ENCODE results near the gene IRS2.

The IRS2 gene

GRCh38 chr13:109779074-109779473 is 7.3 kb downstream of the IRS2 start:
- H3K27me3 ChIP-seq (ENCODE audit: control insufficient read depth in 1 of 2, insufficient read depth in 2 of 2, low read length in 2 of 2) = no peaks in the 10 kb centered on the region
- peak overlapping the region; percentile 80 to 82 for H3K4me3 ChIP-seq (ENCODE audit: low read length in 2 of 2)
- peaks cover 0 to 2% of the 10 kb centered on the region in 2 donors for H3K36me3 ChIP-seq (ENCODE audit: control insufficient read depth in 2 of 2, insufficient read depth in 2 of 2, low read length in 2 of 2)
- H3K9ac ChIP-seq (ENCODE audit: low read length in 2 of 2) = no peak overlapping the region
- peaks cover 52% of the 10 kb centered on the region for H3K4me1 ChIP-seq (ENCODE audit: control insufficient read depth, insufficient read depth, low read length)
- H3K9me3 ChIP-seq (ENCODE audit: control insufficient read depth in 2 of 2, low read length in 2 of 2) = no peaks in the 10 kb centered on the region
- H3K27ac ChIP-seq (ENCODE audit: low read length) = no peak overlapping the region

GRCh38 chr13:109778102-109778542 is 8.3 kb downstream of the IRS2 start:
- Histone ChIP-seq H3K9me3 (ENCODE audit: control insufficient read depth in 2 of 2, low read length in 2 of 2) (no peaks in the 10 kb centered on the region), H3K4me1 (ENCODE audit: control insufficient read depth, insufficient read depth, low read length) (peaks cover 43% of the 10 kb centered on the region), H3K4me3 (ENCODE audit: low read length in 2 of 2) (peak overlapping the region; percentile 27 to 35), H3K27me3 (ENCODE audit: control insufficient read depth in 1 of 2, insufficient read depth in 2 of 2, low read length in 2 of 2) (no peaks in the 10 kb centered on the region), H3K36me3 (ENCODE audit: control insufficient read depth in 2 of 2, insufficient read depth in 2 of 2, low read length in 2 of 2) (peaks cover 0 to 2% of the 10 kb centered on the region in 2 donors), H3K27ac (ENCODE audit: low read length) (no peak overlapping the region), H3K9ac (ENCODE audit: low read length in 2 of 2) (no peak overlapping the region)

- peaks cover 3 to 7% of the 10 kb centered on the region in 2 donors for H3K36me3 ChIP-seq (ENCODE audit: control insufficient read depth in 2 of 2, insufficient read depth in 2 of 2, low read length in 2 of 2)
- no peak overlapping the region for H3K4me3 ChIP-seq (ENCODE audit: low read length in 2 of 2)
Measured at GRCh38 chr13:109776575-109776974, 9.8 kb downstream of the IRS2 start.

GRCh38 chr13:109773786-109774185 is 12.6 kb downstream of the IRS2 start:
- peaks cover 3 to 11% of the 10 kb centered on the region in 2 donors for H3K36me3 ChIP-seq (ENCODE audit: control insufficient read depth in 2 of 2, insufficient read depth in 2 of 2, low read length in 2 of 2)
- H3K9me3 ChIP-seq (ENCODE audit: control insufficient read depth in 2 of 2, low read length in 2 of 2) = no peaks in the 10 kb centered on the region
- H3K9ac ChIP-seq (ENCODE audit: low read length in 2 of 2) = no peak overlapping the region
- no peak overlapping the region for H3K27ac ChIP-seq (ENCODE audit: low read length)
- H3K4me3 ChIP-seq (ENCODE audit: low read length in 2 of 2) = no peak overlapping the region
- no peaks in the 10 kb centered on the region for H3K27me3 ChIP-seq (ENCODE audit: control insufficient read depth in 1 of 2, insufficient read depth in 2 of 2, low read length in 2 of 2)
- peaks cover 9% of the 10 kb centered on the region for H3K4me1 ChIP-seq (ENCODE audit: control insufficient read depth, insufficient read depth, low read length)

More at GRCh38 chr13:109776575-109776974, 9.8 kb downstream of the IRS2 start:
- no peak overlapping the region for H3K9ac ChIP-seq (ENCODE audit: low read length in 2 of 2)
- H3K4me1 ChIP-seq (ENCODE audit: control insufficient read depth, insufficient read depth, low read length) = peaks cover 30% of the 10 kb centered on the region
- no peak overlapping the region for H3K27ac ChIP-seq (ENCODE audit: low read length)
- no peaks in the 10 kb centered on the region for H3K27me3 ChIP-seq (ENCODE audit: control insufficient read depth in 1 of 2, insufficient read depth in 2 of 2, low read length in 2 of 2)
- H3K9me3 ChIP-seq (ENCODE audit: control insufficient read depth in 2 of 2, low read length in 2 of 2) = no peaks in the 10 kb centered on the region

GRCh38 chr13:109773276-109773675 is 13.1 kb downstream of the IRS2 start:
- Histone ChIP-seq H3K9me3 (ENCODE audit: control insufficient read depth in 2 of 2, low read length in 2 of 2) (no peaks in the 10 kb centered on the region), H3K4me1 (ENCODE audit: control insufficient read depth, insufficient read depth, low read length) (peaks cover 9% of the 10 kb centered on the region), H3K27me3 (ENCODE audit: control insufficient read depth in 1 of 2, insufficient read depth in 2 of 2, low read length in 2 of 2) (no peaks in the 10 kb centered on the region), H3K9ac (ENCODE audit: low read length in 2 of 2) (no peak overlapping the region), H3K27ac (ENCODE audit: low read length) (no peak overlapping the region), H3K36me3 (ENCODE audit: control insufficient read depth in 2 of 2, insufficient read depth in 2 of 2, low read length in 2 of 2) (peaks cover 3 to 11% of the 10 kb centered on the region in 2 donors), H3K4me3 (ENCODE audit: low read length in 2 of 2) (no peak overlapping the region)

GRCh38 chr13:109771926-109772325 is 14.5 kb downstream of the IRS2 start:
- Histone ChIP-seq H3K4me1 (ENCODE audit: control insufficient read depth, insufficient read depth, low read length) (peaks cover 14% of the 10 kb centered on the region), H3K27me3 (ENCODE audit: control insufficient read depth in 1 of 2, insufficient read depth in 2 of 2, low read length in 2 of 2) (no peaks in the 10 kb centered on the region), H3K27ac (ENCODE audit: low read length) (no peak overlapping the region), H3K36me3 (ENCODE audit: control insufficient read depth in 2 of 2, insufficient read depth in 2 of 2, low read length in 2 of 2) (peaks cover 3 to 11% of the 10 kb centered on the region in 2 donors), H3K4me3 (ENCODE audit: low read length in 2 of 2) (no peak overlapping the region), H3K9me3 (ENCODE audit: control insufficient read depth in 2 of 2, low read length in 2 of 2) (no peaks in the 10 kb centered on the region), H3K9ac (ENCODE audit: low read length in 2 of 2) (no peak overlapping the region)

- Histone ChIP-seq H3K27ac (ENCODE audit: low read length) (no peak overlapping the region), H3K4me3 (ENCODE audit: low read length in 2 of 2) (no peak overlapping the region), H3K9me3 (ENCODE audit: control insufficient read depth in 2 of 2, low read length in 2 of 2) (no peaks in the 10 kb centered on the region), H3K36me3 (ENCODE audit: control insufficient read depth in 2 of 2, insufficient read depth in 2 of 2, low read length in 2 of 2) (peaks cover 3 to 11% of the 10 kb centered on the region in 2 donors), H3K27me3 (ENCODE audit: control insufficient read depth in 1 of 2, insufficient read depth in 2 of 2, low read length in 2 of 2) (no peaks in the 10 kb centered on the region), H3K9ac (ENCODE audit: low read length in 2 of 2) (no peak overlapping the region), H3K4me1 (ENCODE audit: control insufficient read depth, insufficient read depth, low read length) (peaks cover 12% of the 10 kb centered on the region)
Measured at GRCh38 chr13:109770436-109770835, 15.9 kb downstream of the IRS2 start.

- Histone ChIP-seq H3K27ac (ENCODE audit: low read length) (no peak overlapping the region), H3K4me3 (ENCODE audit: low read length in 2 of 2) (no peak overlapping the region), H3K27me3 (ENCODE audit: control insufficient read depth in 1 of 2, insufficient read depth in 2 of 2, low read length in 2 of 2) (no peaks in the 10 kb centered on the region), H3K9me3 (ENCODE audit: control insufficient read depth in 2 of 2, low read length in 2 of 2) (no peaks in the 10 kb centered on the region), H3K9ac (ENCODE audit: low read length in 2 of 2) (no peak overlapping the region), H3K36me3 (ENCODE audit: control insufficient read depth in 2 of 2, insufficient read depth in 2 of 2, low read length in 2 of 2) (peaks cover 3 to 11% of the 10 kb centered on the region in 2 donors), H3K4me1 (ENCODE audit: control insufficient read depth, insufficient read depth, low read length) (peaks cover 16% of the 10 kb centered on the region)
Measured at GRCh38 chr13:109769921-109770320, 16.5 kb downstream of the IRS2 start.

GRCh38 chr13:109769275-109769674 is 17.1 kb downstream of the IRS2 start:
- H3K27ac ChIP-seq (ENCODE audit: low read length) = no peak overlapping the region
- H3K27me3 ChIP-seq (ENCODE audit: control insufficient read depth in 1 of 2, insufficient read depth in 2 of 2, low read length in 2 of 2) = no peaks in the 10 kb centered on the region
- peaks cover 3 to 11% of the 10 kb centered on the region in 2 donors for H3K36me3 ChIP-seq (ENCODE audit: control insufficient read depth in 2 of 2, insufficient read depth in 2 of 2, low read length in 2 of 2)
- H3K4me1 ChIP-seq (ENCODE audit: control insufficient read depth, insufficient read depth, low read length) = peaks cover 22% of the 10 kb centered on the region
- H3K4me3 ChIP-seq (ENCODE audit: low read length in 2 of 2) = no peak overlapping the region
- no peaks in the 10 kb centered on the region for H3K9me3 ChIP-seq (ENCODE audit: control insufficient read depth in 2 of 2, low read length in 2 of 2)
- H3K9ac ChIP-seq (ENCODE audit: low read length in 2 of 2) = no peak overlapping the region

GRCh38 chr13:109768616-109769015 is 17.8 kb downstream of the IRS2 start:
- H3K9me3 ChIP-seq (ENCODE audit: control insufficient read depth in 2 of 2, low read length in 2 of 2) = no peaks in the 10 kb centered on the region
- no peak overlapping the region for H3K9ac ChIP-seq (ENCODE audit: low read length in 2 of 2)
- H3K36me3 ChIP-seq (ENCODE audit: control insufficient read depth in 2 of 2, insufficient read depth in 2 of 2, low read length in 2 of 2) = peaks cover 3 to 11% of the 10 kb centered on the region in 2 donors
- H3K27ac ChIP-seq (ENCODE audit: low read length) = no peak overlapping the region
- peaks cover 25% of the 10 kb centered on the region for H3K4me1 ChIP-seq (ENCODE audit: control insufficient read depth, insufficient read depth, low read length)
- H3K27me3 ChIP-seq (ENCODE audit: control insufficient read depth in 1 of 2, insufficient read depth in 2 of 2, low read length in 2 of 2) = no peaks in the 10 kb centered on the region
- no peak overlapping the region for H3K4me3 ChIP-seq (ENCODE audit: low read length in 2 of 2)

GRCh38 chr13:109768176-109768575 is 18.2 kb downstream of the IRS2 start:
- H3K9me3 ChIP-seq (ENCODE audit: control insufficient read depth in 2 of 2, low read length in 2 of 2) = no peaks in the 10 kb centered on the region
- H3K27ac ChIP-seq (ENCODE audit: low read length) = no peak overlapping the region
- no peak overlapping the region for H3K9ac ChIP-seq (ENCODE audit: low read length in 2 of 2)
- no peak overlapping the region for H3K4me3 ChIP-seq (ENCODE audit: low read length in 2 of 2)
- peaks cover 25% of the 10 kb centered on the region for H3K4me1 ChIP-seq (ENCODE audit: control insufficient read depth, insufficient read depth, low read length)
- no peaks in the 10 kb centered on the region for H3K27me3 ChIP-seq (ENCODE audit: control insufficient read depth in 1 of 2, insufficient read depth in 2 of 2, low read length in 2 of 2)
- H3K36me3 ChIP-seq (ENCODE audit: control insufficient read depth in 2 of 2, insufficient read depth in 2 of 2, low read length in 2 of 2) = peaks cover 3 to 11% of the 10 kb centered on the region in 2 donors

All from stomach smooth muscle (tissue), 2 donors.